ENCODE results near the gene ENTREP3.
"Not testable (repeated sequence)": the region's sequence is repeated elsewhere in the genome, so short reads cannot be mapped to it uniquely, and the experiment has no call there.

The ENTREP3 gene

DNA sequence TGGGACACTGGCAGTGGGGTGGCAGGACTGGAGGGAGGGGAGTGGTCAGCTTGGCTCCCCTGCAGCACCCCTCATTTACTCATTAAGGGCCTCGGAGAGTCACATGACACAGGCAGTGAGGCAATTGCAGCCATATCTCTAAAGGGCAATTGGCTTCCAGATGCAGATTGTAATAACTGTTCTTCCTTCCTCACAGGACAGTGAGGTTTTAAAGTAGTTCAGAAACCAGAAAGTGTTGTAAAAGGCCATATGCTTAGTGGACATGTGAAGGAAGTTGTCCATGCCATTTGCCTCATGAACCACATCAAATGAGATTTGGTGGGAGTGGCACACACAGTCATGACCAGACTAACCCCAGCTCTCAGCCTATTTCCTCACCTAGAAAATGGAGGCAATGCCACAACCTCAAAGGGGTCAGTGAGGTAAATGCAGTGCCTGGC, 35.7 kb downstream of the ENTREP3 start:
- no peak for DNase-seq

DNA sequence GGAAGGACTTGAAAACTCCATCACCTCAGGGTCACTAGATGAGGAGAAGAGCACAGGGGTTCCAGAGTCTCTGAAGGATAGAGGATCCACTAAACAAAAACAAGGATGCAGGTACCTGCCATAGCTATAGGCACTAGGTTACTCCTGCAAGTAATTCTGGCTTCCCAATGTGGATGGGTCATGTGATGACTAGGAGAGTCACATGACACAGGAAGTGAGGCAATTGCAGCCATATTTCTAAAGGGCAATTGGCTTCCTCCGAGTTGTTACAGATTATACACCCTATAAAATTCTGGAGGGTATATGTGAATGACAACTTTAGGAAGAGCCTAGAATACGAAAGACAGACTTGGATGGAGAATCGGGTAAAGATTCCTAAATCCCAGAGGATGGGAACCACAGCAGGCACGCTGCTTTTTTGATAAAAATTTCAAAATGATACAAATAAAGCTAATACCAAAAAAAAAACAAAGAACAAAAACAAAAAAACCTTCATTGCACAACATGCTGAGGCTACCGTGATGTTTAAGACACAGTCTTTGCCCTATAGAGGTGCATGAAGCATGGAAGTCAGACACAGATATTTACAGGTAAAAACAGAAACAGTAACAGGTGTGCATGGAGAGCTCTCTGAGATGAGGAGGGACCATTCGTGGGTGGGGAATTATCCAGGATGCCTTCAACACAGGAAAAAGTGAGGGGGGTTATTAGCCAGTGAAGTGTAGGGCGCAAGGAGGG, 36.3 kb downstream of the ENTREP3 start:
- no peak for DNase-seq

DNA sequence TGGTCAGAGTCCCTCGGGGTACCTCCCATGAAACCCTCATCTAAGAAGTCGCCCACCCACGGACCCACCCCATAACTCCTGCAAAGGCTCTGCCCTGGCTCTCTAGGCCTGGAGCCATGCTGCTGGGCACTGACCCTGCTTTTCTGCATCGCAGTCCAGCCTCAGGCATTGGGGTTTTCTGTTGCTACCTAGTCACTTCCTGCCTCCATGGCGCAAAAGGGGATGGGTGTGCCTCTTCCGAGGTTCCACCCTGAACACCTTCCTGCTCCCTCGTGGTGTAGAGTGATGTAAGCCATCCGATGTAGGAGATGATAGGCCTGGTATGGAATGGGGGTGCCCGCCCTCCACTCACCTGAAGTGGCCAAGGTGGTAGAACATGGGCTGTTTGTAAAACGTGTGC, 40.6 kb downstream of the ENTREP3 start:
- not testable (repeated sequence) for DNase-seq

DNA sequence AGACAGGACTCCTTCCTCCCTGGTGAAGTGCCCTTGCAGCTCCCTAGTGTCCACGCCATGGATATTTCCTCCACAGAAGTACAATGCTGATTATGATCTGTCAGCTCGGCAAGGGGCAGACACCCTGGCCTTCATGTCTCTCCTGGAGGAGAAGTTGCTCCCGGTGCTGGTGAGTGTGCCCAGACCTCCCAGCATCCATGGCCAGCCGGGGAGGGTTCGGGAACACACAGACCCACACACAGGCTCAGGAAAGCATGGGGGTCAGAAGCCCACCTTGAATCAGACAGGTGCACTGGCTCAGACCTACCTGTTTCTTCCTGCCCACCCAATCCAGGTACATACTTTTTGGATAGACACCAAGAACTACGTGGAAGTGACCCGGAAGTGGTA, 43.2 kb downstream of the ENTREP3 start:
- DNase-seq: not testable (repeated sequence)

DNA sequence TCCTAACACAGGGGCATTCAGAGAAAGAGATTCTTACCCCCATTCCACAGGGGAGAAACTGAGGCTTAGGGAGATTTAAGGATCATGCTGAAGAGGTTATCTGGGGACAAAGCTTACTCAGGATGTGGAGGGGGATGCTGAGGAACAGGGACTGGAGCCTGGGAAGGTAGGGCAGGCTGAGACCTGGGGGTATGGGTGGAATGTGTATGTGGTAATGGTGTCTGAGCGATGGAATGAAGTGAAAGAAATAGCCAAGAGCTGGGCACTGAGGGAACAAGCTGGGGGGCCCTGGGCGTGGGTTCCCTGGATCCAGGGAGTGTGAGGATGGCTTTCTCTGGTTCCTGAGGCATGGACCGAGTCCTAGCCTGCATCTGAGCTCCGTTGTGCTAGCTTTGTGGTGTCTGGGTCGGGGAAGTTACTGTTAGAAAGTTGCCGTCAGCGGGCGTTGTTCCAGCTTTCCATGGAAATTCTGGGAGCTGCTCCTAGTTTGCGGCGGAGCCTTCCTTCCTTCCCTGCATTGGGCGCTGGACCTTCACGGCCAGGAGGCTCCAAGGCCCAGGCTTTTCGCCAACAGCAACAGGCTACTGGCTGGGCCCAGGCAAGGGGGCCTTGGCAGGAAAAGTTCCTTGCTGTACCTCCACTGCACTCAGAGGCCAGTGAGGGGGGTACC, 43.8 kb downstream of the ENTREP3 start:
- DNase-seq: not testable (repeated sequence)

DNA sequence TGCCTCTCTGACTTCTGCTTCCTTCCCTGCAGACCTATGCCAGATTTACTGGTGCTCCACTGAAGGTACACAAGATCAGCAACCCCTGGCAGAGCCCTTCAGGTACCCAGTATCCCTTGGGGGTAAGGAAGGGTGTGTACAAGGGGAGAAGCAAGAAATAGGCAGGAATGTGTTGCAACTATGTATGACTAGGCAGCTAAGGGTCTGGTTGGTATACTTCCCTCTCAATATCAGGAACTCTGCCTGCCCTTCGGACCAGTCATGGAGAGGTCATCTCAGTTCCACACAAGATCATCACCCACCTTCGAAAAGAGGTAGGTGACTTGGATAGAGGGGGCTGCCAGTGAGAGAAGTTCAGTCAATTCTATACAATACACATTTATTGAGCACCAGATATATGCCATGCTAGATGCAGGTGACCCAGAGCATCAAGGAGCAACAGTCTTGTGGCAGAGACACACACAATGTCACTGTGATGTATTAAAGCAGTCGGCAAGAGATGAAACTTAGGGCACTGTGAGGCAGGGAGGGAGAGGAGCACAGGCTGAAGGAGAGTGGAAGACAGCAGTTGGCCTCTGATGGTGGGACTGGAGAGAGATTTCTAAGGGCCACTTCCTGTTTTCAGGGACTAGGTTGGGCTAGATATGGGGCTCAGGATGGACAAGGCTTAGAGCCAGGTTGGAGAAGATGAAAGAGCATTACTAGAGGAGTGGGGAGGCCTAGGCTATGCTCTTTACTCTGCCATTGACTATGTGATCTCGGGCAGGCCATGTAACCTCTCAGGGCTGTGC, 44.8 kb downstream of the ENTREP3 start:
- DNase-seq: no peak

DNA sequence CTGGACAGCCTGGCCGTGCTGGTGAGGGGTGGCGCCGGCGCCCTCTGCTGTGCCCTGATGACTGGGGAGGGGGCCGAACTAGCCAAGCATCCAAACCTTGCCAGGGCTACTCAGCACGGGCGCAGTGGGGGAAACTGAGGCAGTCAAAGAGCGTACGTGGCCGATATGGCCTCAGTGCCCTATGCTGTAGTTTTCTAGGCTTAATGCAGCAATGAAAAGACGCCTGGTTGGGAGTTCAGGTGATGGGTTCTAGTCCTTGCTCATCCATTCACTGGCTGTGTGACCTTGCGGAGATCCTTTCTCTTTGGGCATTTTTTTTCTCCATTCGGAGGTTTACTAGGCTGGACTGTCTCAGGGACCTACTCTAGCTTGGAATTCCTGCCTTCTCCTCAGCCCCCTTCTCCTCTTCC, 46.0 kb downstream of the ENTREP3 start:
- DNase-seq: no peak

DNA sequence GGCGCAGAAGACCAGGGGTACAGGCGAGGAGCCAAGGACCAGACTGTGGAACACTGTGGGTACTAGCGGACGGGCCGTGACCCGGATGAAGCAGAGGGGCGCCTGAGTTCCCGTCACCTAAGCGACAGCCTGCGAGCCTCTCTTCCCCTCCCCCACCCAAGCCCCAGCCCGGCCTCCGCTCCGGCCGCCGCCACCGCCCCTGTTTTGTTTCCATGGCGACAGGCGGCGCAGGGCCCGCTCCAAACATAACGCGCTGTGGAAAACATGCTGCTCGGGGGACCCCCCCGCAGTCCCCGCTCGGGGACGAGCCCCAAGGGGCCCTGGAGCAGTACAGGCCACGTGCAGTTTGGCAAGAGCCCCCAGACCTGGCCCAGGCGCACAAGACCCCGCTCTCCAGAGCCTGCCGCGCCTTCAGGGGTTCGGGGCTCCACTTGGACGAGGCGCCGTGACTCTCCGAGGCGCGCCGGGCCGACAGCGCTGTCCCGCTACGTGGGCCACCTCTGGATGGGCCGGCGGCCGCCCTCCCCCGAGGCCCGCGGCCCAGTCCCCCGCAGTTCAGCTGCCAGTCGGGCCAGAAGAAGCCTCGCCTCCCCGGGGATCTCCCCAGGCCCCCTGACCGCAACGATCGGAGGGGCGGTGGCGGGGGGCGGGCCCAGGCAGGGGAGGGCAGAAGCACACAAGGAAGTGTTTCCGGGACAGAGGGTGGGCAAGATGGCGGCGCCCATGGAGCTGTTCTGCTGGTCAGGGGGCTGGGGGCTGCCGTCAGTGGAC, 46.6 kb downstream of the ENTREP3 start, which contains the start of gene MTX1:
Gene MTX1, plus strand, starts transcription at position 155 of the 771 bp plus-strand sequence. Its CDS starts 110 bp downstream, at position 265.
- DNase-seq: peak; percentile 82

DNA sequence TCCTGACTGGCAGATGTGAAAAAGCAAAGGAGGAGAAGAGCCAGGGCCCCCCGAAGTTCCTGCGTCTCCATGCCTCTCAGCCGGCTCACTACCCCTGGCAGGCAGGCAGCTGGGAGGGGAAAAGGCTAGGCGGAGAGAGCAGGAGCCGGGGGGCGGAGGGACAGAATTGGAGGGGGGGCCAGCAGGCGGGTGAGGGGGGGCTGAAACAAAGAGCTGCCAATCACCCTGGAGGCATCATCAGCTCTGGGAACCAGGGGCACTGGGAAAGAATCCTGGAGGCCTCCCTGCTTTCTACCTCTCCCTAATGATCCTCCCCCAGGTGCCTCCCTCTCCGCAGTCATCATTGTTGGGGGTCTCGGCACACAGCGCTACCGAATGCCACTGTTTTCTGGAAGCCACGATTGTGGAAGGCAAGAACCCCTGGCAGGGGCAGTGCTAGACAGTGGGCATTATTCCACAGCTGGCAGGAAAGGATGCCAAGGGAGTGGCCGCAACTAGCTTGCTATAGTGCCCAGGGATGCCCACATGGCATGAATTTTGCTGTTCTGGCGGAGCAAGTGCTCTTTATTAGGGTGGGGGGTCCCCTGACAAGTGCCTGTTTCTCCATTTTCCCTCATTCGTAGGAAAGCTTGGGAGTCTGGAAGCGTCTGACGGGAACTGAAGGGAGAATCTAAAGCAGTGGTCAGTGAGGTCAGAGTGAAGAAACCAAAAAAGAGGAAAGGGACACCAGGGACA, 47.3 kb downstream of the ENTREP3 start, which contains the start of gene THBS3:
Gene THBS3, minus strand, starts transcription at position 92 of the 735 bp plus-strand sequence. Its CDS starts 21 bp downstream, at position 71.
- DNase-seq: no peak

DNA sequence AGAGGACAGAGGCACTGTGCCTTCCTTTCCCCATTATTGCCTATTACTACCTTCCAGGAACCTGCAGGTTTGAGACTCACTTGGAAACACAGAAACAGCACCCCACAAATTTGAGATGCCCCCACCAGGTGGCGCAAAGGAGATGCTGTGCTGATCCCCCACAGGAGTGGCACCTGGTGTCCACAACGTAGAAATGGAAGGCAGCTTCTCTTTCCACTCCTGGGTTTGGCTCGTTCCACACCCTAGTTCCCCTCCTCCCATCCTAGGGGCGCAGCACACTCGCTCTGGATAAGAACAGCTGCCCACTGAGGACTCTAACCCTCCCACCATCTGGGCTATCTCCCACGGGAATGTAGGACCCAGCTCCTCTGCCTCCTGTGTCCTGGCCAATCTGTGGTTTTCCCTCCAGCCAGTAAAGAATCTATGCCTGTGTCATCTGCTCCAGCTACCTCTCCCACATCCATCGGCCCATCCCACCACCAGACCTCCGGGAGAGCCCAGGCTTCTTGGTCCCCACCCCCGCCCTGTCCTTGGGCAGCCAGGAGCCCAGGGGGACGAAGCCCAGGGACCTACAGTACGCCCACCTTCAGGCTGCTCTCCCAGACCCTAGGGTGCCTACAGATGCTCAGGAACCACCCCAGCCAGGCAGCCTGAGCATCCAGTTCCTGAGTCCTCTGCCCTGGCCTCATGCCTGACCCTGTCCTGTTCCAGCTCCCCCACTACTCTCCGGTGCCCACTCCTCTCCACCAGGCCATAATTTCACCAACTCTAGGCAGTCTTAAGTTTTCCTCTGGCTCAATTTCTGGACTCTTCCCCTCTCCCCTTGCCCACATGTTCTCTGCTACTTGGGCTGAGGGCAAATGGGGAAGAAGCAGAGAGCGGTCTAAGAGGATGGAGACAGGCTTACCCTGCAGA, 48.1 kb downstream of the ENTREP3 start:
- DNase-seq: peak; percentile 83

DNA sequence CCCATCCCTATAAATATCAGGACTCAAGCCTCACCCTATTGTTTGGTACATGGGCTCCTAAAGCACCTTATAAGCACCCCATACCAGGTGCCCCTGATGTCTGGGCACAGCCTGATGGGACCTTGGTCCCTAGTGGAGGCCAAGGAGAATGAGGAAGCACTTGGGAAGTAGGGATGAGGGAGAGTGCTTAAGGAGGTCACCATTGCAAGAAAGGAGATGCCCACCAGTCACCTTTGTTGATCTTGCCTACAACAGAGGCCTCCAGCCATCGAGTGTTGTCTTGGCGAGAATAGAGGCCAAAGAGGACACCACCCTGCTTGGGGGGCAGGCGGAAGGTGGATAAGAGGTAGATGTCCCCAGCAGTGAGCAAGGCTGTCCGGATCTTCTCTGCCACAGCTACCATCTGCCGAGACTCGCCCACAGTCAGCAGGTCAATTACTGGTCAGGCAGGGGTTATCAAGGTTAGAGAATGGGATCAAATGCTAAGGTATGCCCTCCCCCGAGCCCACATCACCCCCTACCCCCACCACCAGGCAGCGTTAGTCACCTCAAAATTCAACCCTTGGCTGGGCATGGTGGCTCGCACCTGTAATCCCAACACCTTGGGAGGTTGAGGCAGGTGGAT, 49.2 kb downstream of the ENTREP3 start:
- no peak for DNase-seq

DNA sequence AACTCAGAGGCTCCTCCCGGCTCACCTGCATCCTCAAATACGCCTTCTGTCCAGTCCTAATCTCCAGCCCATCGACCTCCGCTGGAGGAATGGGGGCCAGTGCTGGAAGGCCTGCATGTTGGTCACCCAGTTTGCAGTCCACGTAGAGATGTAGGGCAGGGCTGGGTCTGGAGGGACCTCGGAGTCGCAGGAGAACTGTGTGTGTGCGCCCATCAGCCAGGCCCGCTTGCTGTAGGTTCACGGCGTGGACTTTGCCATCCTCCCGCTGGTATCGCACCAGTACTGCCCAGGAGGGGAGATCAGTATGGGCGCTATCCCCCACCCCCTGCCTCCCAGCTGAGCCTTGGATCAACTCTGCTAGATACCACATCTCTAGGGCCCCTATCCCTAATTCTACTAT, 50.2 kb downstream of the ENTREP3 start:
- no peak for DNase-seq

DNA sequence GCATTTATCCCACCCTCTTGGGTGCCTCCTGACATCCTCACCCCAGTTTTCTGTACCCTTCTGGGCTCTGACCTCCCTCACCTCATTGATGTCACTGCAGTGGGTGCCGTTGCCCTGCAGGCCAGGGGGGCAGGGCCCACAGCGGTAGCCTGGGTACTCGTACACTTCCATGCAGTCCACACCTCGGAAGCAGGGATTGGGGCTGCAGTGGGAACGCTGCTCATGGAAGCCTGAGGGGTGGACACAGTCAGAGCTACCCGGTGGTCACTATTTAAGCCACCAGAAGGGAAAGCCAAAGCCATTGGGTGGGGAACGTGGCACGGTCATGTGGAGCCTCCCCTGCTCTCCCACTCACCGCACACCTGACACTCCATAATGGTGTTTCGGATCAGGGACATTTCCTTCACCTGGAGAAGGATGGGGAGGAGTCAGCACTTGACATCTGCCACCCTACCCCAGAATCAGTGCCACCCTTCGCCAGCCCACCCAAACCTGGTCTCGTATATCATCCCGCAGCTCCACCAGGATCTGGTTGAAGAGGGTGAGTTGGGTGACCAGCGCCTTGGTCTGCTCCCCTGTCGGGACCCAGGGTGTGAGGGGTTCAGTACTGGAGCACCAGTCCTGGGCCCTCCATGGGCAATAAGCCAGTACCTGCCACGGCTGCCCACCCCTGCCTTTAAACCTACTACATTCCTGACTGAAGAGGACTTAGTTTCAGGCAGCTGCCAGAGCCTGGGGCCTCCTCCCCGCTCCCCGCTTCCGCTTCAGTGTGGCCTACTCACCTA, 52.4 kb downstream of the ENTREP3 start:
- no peak for DNase-seq

DNA sequence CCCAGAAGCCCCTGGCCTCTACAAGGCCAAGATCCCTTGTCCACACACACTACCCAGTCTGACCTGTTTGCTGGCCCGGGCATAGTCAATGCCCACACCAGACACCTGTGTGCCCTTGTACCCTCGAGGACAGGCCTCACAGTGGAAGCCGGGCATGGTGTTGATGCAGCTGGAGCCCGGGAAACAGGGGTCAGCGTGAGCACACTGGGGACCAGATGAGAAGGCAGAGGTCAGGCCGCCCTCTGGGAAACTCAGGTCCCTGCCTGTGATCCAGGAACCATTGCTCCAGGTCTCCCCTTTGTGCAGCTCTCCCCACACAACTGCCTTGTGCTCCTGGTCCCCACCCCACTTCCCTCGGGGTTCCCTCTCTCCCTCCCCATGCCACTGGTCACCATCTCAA, 53.1 kb downstream of the ENTREP3 start:
- DNase-seq: no peak

DNA sequence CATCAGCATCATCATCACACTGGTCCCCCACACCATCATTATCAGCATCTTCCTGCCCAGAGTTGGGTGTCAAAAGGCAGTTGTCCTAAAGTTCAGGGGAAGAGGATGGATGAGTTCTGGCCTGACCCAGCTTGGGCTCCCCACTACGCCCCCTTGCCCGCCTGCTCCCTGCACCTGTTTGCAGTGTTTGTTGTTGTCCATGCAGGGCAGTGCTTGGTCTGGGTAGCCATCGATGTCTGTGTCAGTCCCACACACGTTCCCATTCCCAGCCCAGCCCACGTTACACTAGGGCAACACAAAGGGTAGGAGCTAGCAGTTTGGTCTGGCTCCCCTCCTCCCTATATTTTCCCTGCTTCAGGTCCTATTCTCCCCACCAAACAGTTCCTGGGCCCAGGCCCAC, 54.4 kb downstream of the ENTREP3 start:
- DNase-seq: no peak

DNA sequence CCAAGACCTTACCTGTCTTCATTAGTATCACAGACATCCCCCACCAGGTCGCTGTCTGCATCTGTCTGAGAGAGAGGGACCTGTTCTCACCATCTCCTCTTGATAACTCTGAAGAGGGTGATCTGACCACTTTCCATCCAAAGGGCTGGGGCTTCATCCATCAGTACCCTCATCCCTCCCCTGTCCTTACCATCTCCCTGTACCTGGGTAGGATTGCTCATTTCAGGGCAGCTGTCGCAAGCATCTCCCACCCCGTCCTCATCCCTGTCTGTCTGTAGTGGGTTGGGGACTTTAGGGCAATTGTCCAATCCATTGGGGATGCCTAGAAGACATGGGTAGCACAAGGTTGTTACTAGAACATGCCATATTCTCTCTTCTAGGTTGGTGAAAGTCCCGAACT, 55.5 kb downstream of the ENTREP3 start:
- DNase-seq: no peak

DNA sequence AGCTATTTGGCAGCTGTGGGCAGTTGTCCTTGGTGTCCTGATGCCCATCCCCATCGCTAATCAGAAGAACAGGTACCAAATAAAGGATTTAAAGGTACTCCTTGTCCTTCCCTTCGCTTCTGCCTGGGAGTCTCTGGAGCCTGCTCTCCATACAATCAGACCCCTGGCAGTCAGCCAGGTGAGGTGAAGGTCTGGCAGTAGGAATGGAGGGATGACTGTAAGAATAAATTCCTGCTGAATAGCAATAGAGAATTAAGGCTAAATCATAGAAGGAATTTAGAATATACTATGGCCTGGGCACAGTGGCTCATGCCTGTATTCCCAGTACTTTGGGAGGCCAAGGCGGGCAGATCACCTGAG, 56.8 kb downstream of the ENTREP3 start:
- no peak for DNase-seq

DNA sequence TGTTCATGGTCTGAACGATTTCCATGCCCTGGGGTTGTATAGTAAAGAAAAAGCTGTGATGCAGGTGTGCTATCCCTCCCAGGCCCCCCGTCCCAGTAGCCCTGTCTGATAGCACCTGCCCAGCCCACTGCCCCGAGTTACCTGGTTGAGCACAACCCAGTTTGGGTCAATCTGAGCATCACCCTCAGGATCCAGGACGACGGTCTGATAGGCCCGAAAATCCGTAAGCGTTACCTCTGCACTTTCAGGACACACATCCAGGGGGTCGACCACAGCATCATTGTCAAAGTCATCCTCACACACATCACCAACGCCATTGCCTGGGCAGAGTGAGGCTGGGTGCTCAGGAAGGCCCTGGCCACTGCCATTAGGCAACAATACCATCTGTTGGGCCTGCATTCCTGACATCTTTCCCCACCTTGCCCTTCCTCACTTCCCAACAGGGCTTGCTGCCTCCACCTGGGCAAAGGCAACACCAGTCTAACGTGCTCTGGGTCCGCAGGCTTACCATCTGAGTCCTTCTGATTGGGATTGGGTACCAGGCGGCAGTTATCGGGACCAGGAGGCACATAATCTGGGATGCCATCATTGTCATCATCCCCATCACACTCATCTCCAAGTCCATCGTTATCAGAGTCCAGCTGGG, 57.3 kb downstream of the ENTREP3 start:
- DNase-seq: no peak

All from activated effector memory CD4-positive, alpha-beta T cell treated with Interleukin-2 at 50 U/mL for 16 hours (primary cell).